ENCODE data around the gene CCDC124.

GRCh38 chr19:17942181-17942580 is 9.4 kb downstream of the CCDC124 start:
- no peak for TF ChIP-seq CTCF (IDR thresholded peaks at IDR 0.05; ENCODE audit: low read length)
- TF ChIP-seq EZH2 (IDR thresholded peaks at IDR 0.05; ENCODE audit: borderline replicate concordance, low read length): no peak

All from OCI-LY1 (cell line).